K562 (cell line): ENCODE data around the gene THAP11. TPM values are rescaled to one million over a fixed set of nuclear protein-coding genes. Genes with fewer than 3 reads are reported as not detected.
A peak's percentile ranks its signal among the peaks of the same experiment; 100 is the strongest.

Source experiments
- FOXM1 ChIP-seq, 2 experiments: fragments of 450-650 bp in 1 of 2; sonication (generic) in 1 of 2; formaldehyde crosslinking in 1 of 2; IDR thresholded peaks; 2 replicates each; pipeline versions ENCODE4 v1.6.1 to v1.9.0; 2017 to 2022; ENCODE audit warnings: low read depth in 2 of 2, mild to moderate bottlenecking in 2 of 2, missing genetic modification reagents in 1 of 2, moderate library complexity in 1 of 2
- FUS ChIP-seq: fragments of 200-400 bp; formaldehyde crosslinking; optimal IDR thresholded peaks from 2 replicates; pipeline ENCODE3; 2017; ENCODE audit warnings: low read depth, low read length
- HNRNPLL ChIP-seq: fragments of 200-400 bp; formaldehyde crosslinking; IDR thresholded peaks from 2 replicates; pipeline ENCODE4 v1.6.1; 2017; ENCODE audit warnings: low read length, low read depth, mild to moderate bottlenecking; ENCODE audit not compliant: poor library complexity, severe bottlenecking
- MYC ChIP-seq, 2 experiments: fragments of 250-450 bp in 1 of 2; sonication (Bioruptor Pico) in 1 of 2; IDR thresholded peaks; 2 replicates each; pipeline versions ENCODE4 v1.5.1 to v1.6.1; 2012 to 2021; ENCODE audit warnings: low read depth in 2 of 2, borderline replicate concordance in 1 of 2, improper control_type of control experiment in 1 of 2, low read length in 1 of 2, mild to moderate bottlenecking in 1 of 2, moderate library complexity in 1 of 2
- NFE2 ChIP-seq: IDR thresholded peaks from 2 replicates; pipeline ENCODE4 v1.6.1; 2014; ENCODE audit warnings: antibody characterized with exemption, low read depth
- NFIC ChIP-seq: fragments of 450-650 bp; IDR thresholded peaks from 2 replicates; pipeline ENCODE4 v1.6.1; 2017; ENCODE audit warnings: mild to moderate bottlenecking, inconsistent platforms
- NR3C1 ChIP-seq: sonication (generic); formaldehyde crosslinking; IDR thresholded peaks from 2 replicates; pipeline ENCODE4 v1.8.1; 2022; ENCODE audit warnings: missing genetic modification reagents
- ZFX ChIP-seq: sonication (generic); formaldehyde crosslinking; IDR thresholded peaks from 2 replicates; pipeline ENCODE4 v1.8.0; 2022; ENCODE audit warnings: mild to moderate bottlenecking, missing genetic modification reagents, moderate library complexity
- ZNF124 ChIP-seq: sonication (generic); formaldehyde crosslinking; IDR thresholded peaks from 2 replicates; pipeline ENCODE4 v1.8.1; 2022; ENCODE audit warnings: missing genetic modification reagents
- ZNF282 ChIP-seq: sonication (generic); formaldehyde crosslinking; IDR thresholded peaks from 2 replicates; pipeline ENCODE4 v1.8.1; 2023; ENCODE audit warnings: missing genetic modification reagents
- ZNF347 ChIP-seq: fragments of 450-650 bp; formaldehyde crosslinking; IDR thresholded peaks from 2 replicates; pipeline ENCODE4 v1.4.0; 2020; ENCODE audit warnings: low read depth, mild to moderate bottlenecking, moderate library complexity
- polyA plus RNA-seq, 8 experiments: library from polyadenylated mRNA; depleted of rRNA in 4 of 8; stranded (reverse) in 5 of 8; unstranded in 3 of 8; fragments of >200 nt; fragmentation: Nextera tagmentation in 2 of 8; fragmentation: Illumina TruSeq in 1 of 8; extraction: Ambion mirVana in 2 of 8; extraction: Trizol in 1 of 8; gene quantifications; 2 replicates each; pipeline versions ENCODE4 v1.2.1 to v1.2.3, GENCODE V29; 2011 to 2014; ENCODE audit warnings: inconsistent platforms in 1 of 8, missing spikeins in 1 of 8
- total RNA-seq, 7 experiments: library from RNA; depleted of rRNA in 6 of 7; stranded (reverse); fragments of >200 nt in 6 of 7; fragmentation: Illumina TruSeq in 2 of 7; extraction: Trizol in 2 of 7; gene quantifications; 2 replicates each; pipeline versions ENCODE4 v1.2.1 to v1.2.3, GENCODE V29; 2011 to 2021; ENCODE audit warnings: low replicate concordance in 1 of 7
- TF ChIP-seq, protein P1 (sequence below): IDR thresholded peaks from 2 replicates; pipeline ENCODE4 v1.6.1; 2011; ENCODE audit warnings: borderline replicate concordance, low read depth, mild to moderate bottlenecking, moderate library complexity, low read length; ENCODE audit not compliant: insufficient read depth, poor library complexity, severe bottlenecking
- TF ChIP-seq, protein P2 (sequence below): sonication (generic); formaldehyde crosslinking; IDR thresholded peaks from 2 replicates; pipeline ENCODE4 v1.8.0; 2022; ENCODE audit warnings: missing genetic modification reagents, mild to moderate bottlenecking, moderate library complexity, borderline replicate concordance

The THAP11 gene
- total and polyA plus RNA-seq, 9 of the 15 experiments (the other 6 are each of a cell fraction or from before 2014, with no cell fraction given) = 2.4 to 31.6 (median 21.4) TPM

DNA sequence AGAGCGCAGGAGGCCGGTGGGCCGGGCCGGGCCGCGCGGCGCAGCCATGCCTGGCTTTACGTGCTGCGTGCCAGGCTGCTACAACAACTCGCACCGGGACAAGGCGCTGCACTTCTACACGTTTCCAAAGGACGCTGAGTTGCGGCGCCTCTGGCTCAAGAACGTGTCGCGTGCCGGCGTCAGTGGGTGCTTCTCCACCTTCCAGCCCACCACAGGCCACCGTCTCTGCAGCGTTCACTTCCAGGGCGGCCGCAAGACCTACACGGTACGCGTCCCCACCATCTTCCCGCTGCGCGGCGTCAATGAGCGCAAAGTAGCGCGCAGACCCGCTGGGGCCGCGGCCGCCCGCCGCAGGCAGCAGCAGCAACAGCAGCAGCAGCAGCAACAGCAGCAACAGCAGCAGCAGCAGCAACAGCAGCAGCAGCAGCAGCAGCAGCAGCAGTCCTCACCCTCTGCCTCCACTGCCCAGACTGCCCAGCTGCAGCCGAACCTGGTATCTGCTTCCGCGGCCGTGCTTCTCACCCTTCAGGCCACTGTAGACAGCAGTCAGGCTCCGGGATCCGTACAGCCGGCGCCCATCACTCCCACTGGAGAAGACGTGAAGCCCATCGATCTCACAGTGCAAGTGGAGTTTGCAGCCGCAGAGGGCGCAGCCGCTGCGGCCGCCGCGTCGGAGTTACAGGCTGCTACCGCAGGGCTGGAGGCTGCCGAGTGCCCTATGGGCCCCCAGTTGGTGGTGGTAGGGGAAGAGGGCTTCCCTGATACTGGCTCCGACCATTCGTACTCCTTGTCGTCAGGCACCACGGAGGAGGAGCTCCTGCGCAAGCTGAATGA lies 606 bp downstream of the THAP11 start (continued):
- TF ChIP-seq, protein P1, sequence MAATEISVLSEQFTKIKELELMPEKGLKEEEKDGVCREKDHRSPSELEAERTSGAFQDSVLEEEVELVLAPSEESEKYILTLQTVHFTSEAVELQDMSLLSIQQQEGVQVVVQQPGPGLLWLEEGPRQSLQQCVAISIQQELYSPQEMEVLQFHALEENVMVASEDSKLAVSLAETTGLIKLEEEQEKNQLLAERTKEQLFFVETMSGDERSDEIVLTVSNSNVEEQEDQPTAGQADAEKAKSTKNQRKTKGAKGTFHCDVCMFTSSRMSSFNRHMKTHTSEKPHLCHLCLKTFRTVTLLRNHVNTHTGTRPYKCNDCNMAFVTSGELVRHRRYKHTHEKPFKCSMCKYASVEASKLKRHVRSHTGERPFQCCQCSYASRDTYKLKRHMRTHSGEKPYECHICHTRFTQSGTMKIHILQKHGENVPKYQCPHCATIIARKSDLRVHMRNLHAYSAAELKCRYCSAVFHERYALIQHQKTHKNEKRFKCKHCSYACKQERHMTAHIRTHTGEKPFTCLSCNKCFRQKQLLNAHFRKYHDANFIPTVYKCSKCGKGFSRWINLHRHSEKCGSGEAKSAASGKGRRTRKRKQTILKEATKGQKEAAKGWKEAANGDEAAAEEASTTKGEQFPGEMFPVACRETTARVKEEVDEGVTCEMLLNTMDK = peak; percentile 0
- TF ChIP-seq ZFX (CRISPR knock-in tag) (peak; percentile 3; the same call in 1 of the 2 replicates), ZNF282 (0 out of 2 replicates have a peak, but pooled peaks have one; percentile 24), ZNF124 (no peak), NFE2 (no peak), NR3C1 (0 out of 2 replicates have a peak, but pooled peaks have one; percentile 19), HNRNPLL (peak; percentile 46), FUS (no peak), MYC (IDR thresholded peaks at IDR 0.05; ENCODE audit: low read depth, low read length) (peak; percentile 58), MYC (CRISPR knock-in tag; IDR thresholded peaks at IDR 0.05; ENCODE audit: borderline replicate concordance, low read depth) (no peak), FOXM1 (IDR thresholded peaks at IDR 0.05; ENCODE audit: low read depth) (no peak), FOXM1 (CRISPR knock-in tag; IDR thresholded peaks at IDR 0.05; ENCODE audit: low read depth) (peak; percentile 26; the same call in 1 of the 2 replicates), ZNF347 (CRISPR knock-in tag) (no peak), NFIC (peak; percentile 56)
- TF ChIP-seq, protein P2, sequence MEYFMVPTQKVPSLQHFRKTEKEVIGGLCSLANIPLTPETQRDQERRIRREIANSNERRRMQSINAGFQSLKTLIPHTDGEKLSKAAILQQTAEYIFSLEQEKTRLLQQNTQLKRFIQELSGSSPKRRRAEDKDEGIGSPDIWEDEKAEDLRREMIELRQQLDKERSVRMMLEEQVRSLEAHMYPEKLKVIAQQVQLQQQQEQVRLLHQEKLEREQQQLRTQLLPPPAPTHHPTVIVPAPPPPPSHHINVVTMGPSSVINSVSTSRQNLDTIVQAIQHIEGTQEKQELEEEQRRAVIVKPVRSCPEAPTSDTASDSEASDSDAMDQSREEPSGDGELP = peak; percentile 49; the same call in 1 of the 2 replicates
